ENCODE data around the gene SDK1. TPM values are rescaled to one million over a fixed set of nuclear protein-coding genes. Genes with fewer than 3 reads are reported as not detected.

SDK1 gene
- total RNA-seq, 1 donor, result 0.43 TPM

GRCh38 chr7:3386423-3387190 is 85.6 kb downstream of the SDK1 start:
- no peak for DNase-seq (ENCODE audit: low read depth)
- TF ChIP-seq, protein P1, sequence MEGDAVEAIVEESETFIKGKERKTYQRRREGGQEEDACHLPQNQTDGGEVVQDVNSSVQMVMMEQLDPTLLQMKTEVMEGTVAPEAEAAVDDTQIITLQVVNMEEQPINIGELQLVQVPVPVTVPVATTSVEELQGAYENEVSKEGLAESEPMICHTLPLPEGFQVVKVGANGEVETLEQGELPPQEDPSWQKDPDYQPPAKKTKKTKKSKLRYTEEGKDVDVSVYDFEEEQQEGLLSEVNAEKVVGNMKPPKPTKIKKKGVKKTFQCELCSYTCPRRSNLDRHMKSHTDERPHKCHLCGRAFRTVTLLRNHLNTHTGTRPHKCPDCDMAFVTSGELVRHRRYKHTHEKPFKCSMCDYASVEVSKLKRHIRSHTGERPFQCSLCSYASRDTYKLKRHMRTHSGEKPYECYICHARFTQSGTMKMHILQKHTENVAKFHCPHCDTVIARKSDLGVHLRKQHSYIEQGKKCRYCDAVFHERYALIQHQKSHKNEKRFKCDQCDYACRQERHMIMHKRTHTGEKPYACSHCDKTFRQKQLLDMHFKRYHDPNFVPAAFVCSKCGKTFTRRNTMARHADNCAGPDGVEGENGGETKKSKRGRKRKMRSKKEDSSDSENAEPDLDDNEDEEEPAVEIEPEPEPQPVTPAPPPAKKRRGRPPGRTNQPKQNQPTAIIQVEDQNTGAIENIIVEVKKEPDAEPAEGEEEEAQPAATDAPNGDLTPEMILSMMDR (IDR thresholded peaks at IDR 0.05; ENCODE audit: insufficient read depth, low read depth, low read length), result no peak
- H3K4me3 ChIP-seq (ENCODE audit: low read depth, low read length), result no peak overlapping the region

- no peak overlapping the region for H3K4me3 ChIP-seq (ENCODE audit: low read depth, low read length)
- TF ChIP-seq, protein P1 (IDR thresholded peaks at IDR 0.05; ENCODE audit: insufficient read depth, low read depth, low read length), result peak; percentile 4
- no peak for DNase-seq (ENCODE audit: low read depth)
These were observed 92.8 kb downstream of the SDK1 start for GRCh38 chr7:3393862-3394261.

GRCh38 chr7:3397324-3397723 is 96.3 kb downstream of the SDK1 start:
- no peak for DNase-seq (ENCODE audit: low read depth)
- H3K4me3 ChIP-seq (ENCODE audit: low read depth, low read length), result no peak overlapping the region
- TF ChIP-seq, protein P1 (IDR thresholded peaks at IDR 0.05; ENCODE audit: insufficient read depth, low read depth, low read length), result no peak

DNA sequence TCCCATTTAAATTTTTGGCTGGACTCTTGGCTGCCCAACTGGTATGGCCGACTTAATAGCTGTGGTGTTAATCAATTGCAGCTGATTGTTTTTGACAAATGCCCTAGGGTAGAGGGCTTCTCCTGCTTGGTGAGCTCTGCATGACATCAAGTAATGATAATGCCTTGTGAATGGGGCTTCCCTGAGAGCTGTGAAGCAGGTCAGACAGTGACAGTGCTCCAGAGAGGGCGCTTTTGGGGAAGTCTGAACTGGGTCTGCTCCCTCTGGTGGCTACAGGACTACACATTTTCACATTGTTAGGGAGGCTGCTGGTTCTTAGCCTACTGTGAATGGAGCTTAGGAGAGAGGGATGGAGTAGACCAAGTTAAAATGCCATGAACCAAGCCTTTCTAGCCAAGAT is 98.8 kb downstream of the SDK1 start:
- no peak overlapping the region for H3K4me3 ChIP-seq (ENCODE audit: low read depth, low read length)
- peak; percentile 52 for DNase-seq (ENCODE audit: low read depth)
- TF ChIP-seq, protein P1 (IDR thresholded peaks at IDR 0.05; ENCODE audit: insufficient read depth, low read depth, low read length), result peak; percentile 59

- no peak overlapping the region for H3K4me3 ChIP-seq (ENCODE audit: low read depth, low read length)
- TF ChIP-seq, protein P1 (IDR thresholded peaks at IDR 0.05; ENCODE audit: insufficient read depth, low read depth, low read length), result no peak
- peak; percentile 75 for DNase-seq (ENCODE audit: low read depth)
These were observed 103.4 kb downstream of the SDK1 start for GRCh38 chr7:3404501-3404900.

- TF ChIP-seq, protein P1 (IDR thresholded peaks at IDR 0.05; ENCODE audit: insufficient read depth, low read depth, low read length), result no peak
- DNase-seq (ENCODE audit: low read depth), result no peak
- no peak overlapping the region for H3K4me3 ChIP-seq (ENCODE audit: low read depth, low read length)
These were observed 108.0 kb downstream of the SDK1 start for GRCh38 chr7:3408814-3409595.
